Erythroblast (primary cell): ENCODE measurements around the gene GUCD1.

ENCODE experiments used
- GATA1 ChIP-seq: IDR thresholded peaks from 2 replicates; pipeline ENCODE4 v1.6.1; 2011; ENCODE audit warnings: low read depth, mild to moderate bottlenecking, control low read depth, low read length, moderate library complexity
- POLR2A ChIP-seq: IDR thresholded peaks from 2 replicates; pipeline ENCODE4 v1.6.1; 2011; ENCODE audit warnings: mild to moderate bottlenecking, low read length

DNA sequence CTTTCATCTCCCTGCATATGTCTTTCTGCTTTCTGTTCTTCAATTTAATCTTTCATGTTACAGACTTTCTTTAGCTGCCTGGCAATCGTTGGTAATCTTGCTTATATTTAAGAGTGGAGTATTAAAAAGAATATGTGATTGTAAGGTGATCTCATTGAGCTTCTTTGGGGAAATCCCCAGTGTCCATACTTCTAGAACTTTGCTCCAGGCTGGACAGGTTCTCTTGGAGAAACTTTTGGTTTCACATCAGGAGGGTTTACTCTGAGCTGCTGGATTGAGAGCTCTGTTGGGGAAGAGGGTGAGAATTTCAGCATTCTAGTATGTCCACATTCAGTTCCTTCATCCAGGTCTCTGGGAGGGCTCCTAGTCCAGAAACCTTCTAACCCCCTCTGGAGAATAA, 21.8 kb upstream of the GUCD1 start:
- TF ChIP-seq POLR2A, result no peak
- no peak for TF ChIP-seq GATA1
